Measurements from ENCODE around the gene GDAP1L1. TPM values are rescaled to one million over a fixed set of nuclear protein-coding genes. Genes with fewer than 3 reads are reported as not detected.
"Not testable (repeated sequence)": the region's sequence is repeated elsewhere in the genome, so short reads cannot be mapped to it uniquely, and the experiment has no call there.

Gene GDAP1L1
- total RNA-seq, 1 donor from 2014 or later: 0.08 TPM

GRCh38 chr20:44223721-44224120 is 23.4 kb upstream of the GDAP1L1 start:
- H3K4me3 Mint-ChIP-seq: no peak overlapping the region
- no peaks in the 10 kb centered on the region for H3K27me3 Mint-ChIP-seq (ENCODE audit: insufficient read depth)
- DNase-seq (ENCODE audit: low spot score): no peak
- no peaks in the 10 kb centered on the region for H3K36me3 Mint-ChIP-seq (ENCODE audit: low read depth)
- H3K27ac Mint-ChIP-seq: no peak overlapping the region
- no peaks in the 10 kb centered on the region for H3K9me3 Mint-ChIP-seq
- intact Hi-C loops (cut with micrococcal nuclease): no loop called here
- peaks cover 12% of the 10 kb centered on the region for H3K4me1 Mint-ChIP-seq (ENCODE audit: low read depth)

- Mint-ChIP-seq H3K9me3 (no peaks in the 10 kb centered on the region), H3K4me3 (no peak overlapping the region), H3K27ac (no peak overlapping the region)
Measured at GRCh38 chr20:44224637-44225036, 22.5 kb upstream of the GDAP1L1 start.

GRCh38 chr20:44228465-44229258 is 18.4 kb upstream of the GDAP1L1 start:
- Mint-ChIP-seq H3K9me3 (no peaks in the 10 kb centered on the region), H3K36me3 (ENCODE audit: low read depth) (no peaks in the 10 kb centered on the region), H3K4me3 (no peak overlapping the region), H3K4me1 (ENCODE audit: low read depth) (no peaks in the 10 kb centered on the region), H3K27me3 (ENCODE audit: insufficient read depth) (no peaks in the 10 kb centered on the region), H3K27ac (no peak overlapping the region)
- intact Hi-C loops (cut with micrococcal nuclease): no loop called here
- no peak for DNase-seq (ENCODE audit: low spot score)

More at GRCh38 chr20:44224637-44225036, 22.5 kb upstream of the GDAP1L1 start:
- H3K4me1 Mint-ChIP-seq (ENCODE audit: low read depth): peaks cover 3% of the 10 kb centered on the region
- DNase-seq (ENCODE audit: low spot score): no peak
- H3K36me3 Mint-ChIP-seq (ENCODE audit: low read depth): no peaks in the 10 kb centered on the region
- intact Hi-C loops (cut with micrococcal nuclease): no loop called here
- H3K27me3 Mint-ChIP-seq (ENCODE audit: insufficient read depth): no peaks in the 10 kb centered on the region

GRCh38 chr20:44231193-44231592 is 15.9 kb upstream of the GDAP1L1 start:
- H3K27ac Mint-ChIP-seq: no peak overlapping the region
- no peaks in the 10 kb centered on the region for H3K4me1 Mint-ChIP-seq (ENCODE audit: low read depth)
- no peaks in the 10 kb centered on the region for H3K36me3 Mint-ChIP-seq (ENCODE audit: low read depth)
- intact Hi-C loops (cut with micrococcal nuclease): no loop called here
- no peaks in the 10 kb centered on the region for H3K27me3 Mint-ChIP-seq (ENCODE audit: insufficient read depth)
- no peak for DNase-seq (ENCODE audit: low spot score)
- no peaks in the 10 kb centered on the region for H3K9me3 Mint-ChIP-seq
- no peak overlapping the region for H3K4me3 Mint-ChIP-seq

GRCh38 chr20:44231713-44232468 is 15.2 kb upstream of the GDAP1L1 start:
- Mint-ChIP-seq H3K4me1 (ENCODE audit: low read depth) (no peaks in the 10 kb centered on the region), H3K27me3 (ENCODE audit: insufficient read depth) (no peaks in the 10 kb centered on the region), H3K9me3 (no peaks in the 10 kb centered on the region), H3K4me3 (no peak overlapping the region), H3K36me3 (ENCODE audit: low read depth) (no peaks in the 10 kb centered on the region), H3K27ac (no peak overlapping the region)
- DNase-seq (ENCODE audit: low spot score): no peak
- intact Hi-C loops (cut with micrococcal nuclease): no loop called here

- intact Hi-C loops (cut with micrococcal nuclease); H3K27me3 Mint-ChIP-seq (ENCODE audit: insufficient read depth); DNase-seq (ENCODE audit: low spot score); H3K9me3 Mint-ChIP-seq; H3K36me3 Mint-ChIP-seq (ENCODE audit: low read depth); H3K27ac Mint-ChIP-seq; H3K4me1 Mint-ChIP-seq (ENCODE audit: low read depth); H3K4me3 Mint-ChIP-seq: not testable (repeated sequence)
Measured at GRCh38 chr20:44232469-44232856, 14.6 kb upstream of the GDAP1L1 start.

- no peak overlapping the region for H3K27ac Mint-ChIP-seq
- H3K4me3 Mint-ChIP-seq: no peak overlapping the region
- no peaks in the 10 kb centered on the region for H3K9me3 Mint-ChIP-seq
- intact Hi-C loops (cut with micrococcal nuclease): no loop called here
- H3K27me3 Mint-ChIP-seq (ENCODE audit: insufficient read depth): no peaks in the 10 kb centered on the region
- H3K4me1 Mint-ChIP-seq (ENCODE audit: low read depth): no peaks in the 10 kb centered on the region
- no peak for DNase-seq (ENCODE audit: low spot score)
- no peaks in the 10 kb centered on the region for H3K36me3 Mint-ChIP-seq (ENCODE audit: low read depth)
Measured at GRCh38 chr20:44233436-44234016, 13.6 kb upstream of the GDAP1L1 start.

GRCh38 chr20:44234566-44235317 is 12.4 kb upstream of the GDAP1L1 start:
- intact Hi-C loops (cut with micrococcal nuclease): no loop called here
- Mint-ChIP-seq H3K27me3 (ENCODE audit: insufficient read depth) (no peaks in the 10 kb centered on the region), H3K27ac (no peak overlapping the region), H3K36me3 (ENCODE audit: low read depth) (no peaks in the 10 kb centered on the region), H3K4me3 (no peak overlapping the region), H3K9me3 (no peaks in the 10 kb centered on the region), H3K4me1 (ENCODE audit: low read depth) (no peaks in the 10 kb centered on the region)
- no peak for DNase-seq (ENCODE audit: low spot score)

GRCh38 chr20:44235702-44236101 is 11.4 kb upstream of the GDAP1L1 start:
- DNase-seq (ENCODE audit: low spot score): no peak
- H3K27ac Mint-ChIP-seq: no peak overlapping the region
- H3K4me1 Mint-ChIP-seq (ENCODE audit: low read depth): no peaks in the 10 kb centered on the region
- H3K27me3 Mint-ChIP-seq (ENCODE audit: insufficient read depth): peaks cover 2% of the 10 kb centered on the region
- H3K4me3 Mint-ChIP-seq: no peak overlapping the region
- no peaks in the 10 kb centered on the region for H3K9me3 Mint-ChIP-seq
- intact Hi-C loops (cut with micrococcal nuclease): no loop called here
- no peaks in the 10 kb centered on the region for H3K36me3 Mint-ChIP-seq (ENCODE audit: low read depth)

- H3K4me1 Mint-ChIP-seq (ENCODE audit: low read depth); H3K36me3 Mint-ChIP-seq (ENCODE audit: low read depth); H3K9me3 Mint-ChIP-seq; H3K4me3 Mint-ChIP-seq; DNase-seq (ENCODE audit: low spot score); H3K27ac Mint-ChIP-seq; intact Hi-C loops (cut with micrococcal nuclease); H3K27me3 Mint-ChIP-seq (ENCODE audit: insufficient read depth): not testable (repeated sequence)
Measured at GRCh38 chr20:44236840-44237239, 10.3 kb upstream of the GDAP1L1 start.

GRCh38 chr20:44241796-44242195 is 5.3 kb upstream of the GDAP1L1 start:
- H3K4me3 Mint-ChIP-seq: no peak overlapping the region
- intact Hi-C loops (cut with micrococcal nuclease): no loop called here

GRCh38 chr20:44245977-44246376 is 1.1 kb upstream of the GDAP1L1 start:
- Mint-ChIP-seq H3K4me1 (ENCODE audit: low read depth) (no peaks in the 10 kb centered on the region), H3K36me3 (ENCODE audit: low read depth) (no peaks in the 10 kb centered on the region), H3K4me3 (no peak overlapping the region), H3K27ac (no peak overlapping the region), H3K27me3 (ENCODE audit: insufficient read depth) (peaks cover 30% of the 10 kb centered on the region), H3K9me3 (no peaks in the 10 kb centered on the region)
- intact Hi-C loops (cut with micrococcal nuclease): no loop called here
- DNase-seq (ENCODE audit: low spot score): no peak

More at GRCh38 chr20:44241796-44242195, 5.3 kb upstream of the GDAP1L1 start:
- no peak overlapping the region for H3K27ac Mint-ChIP-seq
- no peak for DNase-seq (ENCODE audit: low spot score)
- no peaks in the 10 kb centered on the region for H3K4me1 Mint-ChIP-seq (ENCODE audit: low read depth)
- H3K9me3 Mint-ChIP-seq: no peaks in the 10 kb centered on the region
- H3K36me3 Mint-ChIP-seq (ENCODE audit: low read depth): no peaks in the 10 kb centered on the region
- H3K27me3 Mint-ChIP-seq (ENCODE audit: insufficient read depth): peaks cover 18% of the 10 kb centered on the region
